ENCODE data around the gene CAMTA2.
"Not testable (repeated sequence)": the region's sequence is repeated elsewhere in the genome, so short reads cannot be mapped to it uniquely, and the experiment has no call there.

The CAMTA2 gene, protein sequence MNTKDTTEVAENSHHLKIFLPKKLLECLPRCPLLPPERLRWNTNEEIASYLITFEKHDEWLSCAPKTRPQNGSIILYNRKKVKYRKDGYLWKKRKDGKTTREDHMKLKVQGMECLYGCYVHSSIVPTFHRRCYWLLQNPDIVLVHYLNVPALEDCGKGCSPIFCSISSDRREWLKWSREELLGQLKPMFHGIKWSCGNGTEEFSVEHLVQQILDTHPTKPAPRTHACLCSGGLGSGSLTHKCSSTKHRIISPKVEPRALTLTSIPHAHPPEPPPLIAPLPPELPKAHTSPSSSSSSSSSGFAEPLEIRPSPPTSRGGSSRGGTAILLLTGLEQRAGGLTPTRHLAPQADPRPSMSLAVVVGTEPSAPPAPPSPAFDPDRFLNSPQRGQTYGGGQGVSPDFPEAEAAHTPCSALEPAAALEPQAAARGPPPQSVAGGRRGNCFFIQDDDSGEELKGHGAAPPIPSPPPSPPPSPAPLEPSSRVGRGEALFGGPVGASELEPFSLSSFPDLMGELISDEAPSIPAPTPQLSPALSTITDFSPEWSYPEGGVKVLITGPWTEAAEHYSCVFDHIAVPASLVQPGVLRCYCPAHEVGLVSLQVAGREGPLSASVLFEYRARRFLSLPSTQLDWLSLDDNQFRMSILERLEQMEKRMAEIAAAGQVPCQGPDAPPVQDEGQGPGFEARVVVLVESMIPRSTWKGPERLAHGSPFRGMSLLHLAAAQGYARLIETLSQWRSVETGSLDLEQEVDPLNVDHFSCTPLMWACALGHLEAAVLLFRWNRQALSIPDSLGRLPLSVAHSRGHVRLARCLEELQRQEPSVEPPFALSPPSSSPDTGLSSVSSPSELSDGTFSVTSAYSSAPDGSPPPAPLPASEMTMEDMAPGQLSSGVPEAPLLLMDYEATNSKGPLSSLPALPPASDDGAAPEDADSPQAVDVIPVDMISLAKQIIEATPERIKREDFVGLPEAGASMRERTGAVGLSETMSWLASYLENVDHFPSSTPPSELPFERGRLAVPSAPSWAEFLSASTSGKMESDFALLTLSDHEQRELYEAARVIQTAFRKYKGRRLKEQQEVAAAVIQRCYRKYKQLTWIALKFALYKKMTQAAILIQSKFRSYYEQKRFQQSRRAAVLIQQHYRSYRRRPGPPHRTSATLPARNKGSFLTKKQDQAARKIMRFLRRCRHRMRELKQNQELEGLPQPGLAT

GRCh38 chr17:4986951-4987766 is at the start of gene CAMTA2:
CAMTA2 (minus strand) TSS chr17:4987675; CDS start chr17:4986222, 1,453 bp downstream.
- H3K36me3 Mint-ChIP-seq (ENCODE audit: low read depth), result peaks cover 66% of the 10 kb centered on the region
- H3K9me3 Mint-ChIP-seq, result no peaks in the 10 kb centered on the region
- peak within 1 kb of the TSS; percentile 91 for H3K4me3 Mint-ChIP-seq
- no peaks in the 10 kb centered on the region for H3K27me3 Mint-ChIP-seq
- intact Hi-C loops (cut with micrococcal nuclease), result loop anchor here (2.0 to 5.0 kb wide), 3 partner anchors 20 to 45 kb away; partner anchors contain the start of genes PFN1 and SPAG7
- peaks cover 62% of the 10 kb centered on the region for H3K4me1 Mint-ChIP-seq (ENCODE audit: low read depth)
- peak within 1 kb of the TSS; percentile 93 for H3K27ac Mint-ChIP-seq

- Mint-ChIP-seq H3K27ac (peak within 1 kb of the TSS; percentile 38), H3K4me3 (no peak within 1 kb of the TSS), H3K36me3 (ENCODE audit: low read depth) (no peaks in the 10 kb centered on the region), H3K9me3 (no peaks in the 10 kb centered on the region), H3K4me1 (ENCODE audit: low read depth) (peaks cover 37% of the 10 kb centered on the region), H3K27me3 (peaks cover 45% of the 10 kb centered on the region)
- intact Hi-C loops (cut with micrococcal nuclease), result no loop called here
Observed at GRCh38 chr17:5035315-5035714, 47.8 kb upstream of the CAMTA2 start, which contains the start of gene SLC52A1. SLC52A1 (minus strand) TSS chr17:5035426; CDS start chr17:5034606, 820 bp downstream.

DNA sequence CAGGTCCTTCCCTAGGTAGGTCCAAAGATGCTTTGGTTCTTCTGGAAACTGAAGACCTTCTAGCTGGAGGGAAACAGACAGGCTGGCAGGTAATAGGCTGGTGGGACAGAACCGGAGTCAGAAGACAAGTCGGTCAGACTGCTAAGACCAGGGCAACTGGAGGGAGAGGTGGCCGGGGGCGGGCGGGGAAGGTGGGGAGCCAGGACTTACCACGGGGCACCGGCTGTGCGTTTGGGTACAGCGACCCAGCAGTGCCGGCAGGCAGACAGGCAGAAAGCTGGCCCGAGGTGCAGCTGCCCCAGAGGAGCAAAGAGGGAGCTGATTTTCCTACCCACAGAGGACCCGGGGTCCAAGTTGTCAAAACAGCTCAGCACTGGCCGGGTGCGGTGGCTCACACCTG is 47.2 kb upstream of the CAMTA2 start:
- peaks cover 44% of the 10 kb centered on the region for H3K4me1 Mint-ChIP-seq (ENCODE audit: low read depth)
- no peak overlapping the region for H3K4me3 Mint-ChIP-seq
- no peaks in the 10 kb centered on the region for H3K9me3 Mint-ChIP-seq
- no peaks in the 10 kb centered on the region for H3K36me3 Mint-ChIP-seq (ENCODE audit: low read depth)
- H3K27ac Mint-ChIP-seq, result no peak overlapping the region
- intact Hi-C loops (cut with micrococcal nuclease), result loop anchor here (5.0 kb wide), 1 partner anchor 47 kb away; the partner anchor contains the start of gene CAMTA2
- H3K27me3 Mint-ChIP-seq, result peaks cover 41% of the 10 kb centered on the region

DNA sequence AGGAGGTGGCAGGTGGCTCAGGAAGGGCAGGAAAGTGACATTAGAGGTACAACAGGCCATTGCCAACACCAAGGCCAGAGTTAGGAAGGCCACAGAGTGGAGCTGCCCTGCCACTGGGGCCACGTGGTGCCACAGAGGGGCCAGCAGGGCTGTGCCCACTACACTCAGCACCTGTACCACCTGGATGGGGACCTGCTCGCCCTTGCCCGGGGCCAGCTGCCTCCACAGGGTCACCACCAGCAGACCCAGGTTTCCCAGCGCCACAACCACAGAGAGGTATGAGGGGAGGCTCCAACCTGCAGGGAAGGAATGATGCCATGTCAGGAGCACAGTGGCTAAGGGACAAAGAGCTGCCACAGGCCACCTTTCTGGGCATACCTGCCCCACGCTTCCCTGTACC is 46.6 kb upstream of the CAMTA2 start:
- Mint-ChIP-seq H3K9me3 (no peaks in the 10 kb centered on the region), H3K27ac (peak overlapping the region; percentile 38), H3K36me3 (ENCODE audit: low read depth) (no peaks in the 10 kb centered on the region), H3K4me3 (no peak overlapping the region), H3K27me3 (peaks cover 39% of the 10 kb centered on the region), H3K4me1 (ENCODE audit: low read depth) (peaks cover 47% of the 10 kb centered on the region)
- intact Hi-C loops (cut with micrococcal nuclease), result loop anchor here (5.0 kb wide), 1 partner anchor 47 kb away; the partner anchor contains the start of gene CAMTA2

DNA sequence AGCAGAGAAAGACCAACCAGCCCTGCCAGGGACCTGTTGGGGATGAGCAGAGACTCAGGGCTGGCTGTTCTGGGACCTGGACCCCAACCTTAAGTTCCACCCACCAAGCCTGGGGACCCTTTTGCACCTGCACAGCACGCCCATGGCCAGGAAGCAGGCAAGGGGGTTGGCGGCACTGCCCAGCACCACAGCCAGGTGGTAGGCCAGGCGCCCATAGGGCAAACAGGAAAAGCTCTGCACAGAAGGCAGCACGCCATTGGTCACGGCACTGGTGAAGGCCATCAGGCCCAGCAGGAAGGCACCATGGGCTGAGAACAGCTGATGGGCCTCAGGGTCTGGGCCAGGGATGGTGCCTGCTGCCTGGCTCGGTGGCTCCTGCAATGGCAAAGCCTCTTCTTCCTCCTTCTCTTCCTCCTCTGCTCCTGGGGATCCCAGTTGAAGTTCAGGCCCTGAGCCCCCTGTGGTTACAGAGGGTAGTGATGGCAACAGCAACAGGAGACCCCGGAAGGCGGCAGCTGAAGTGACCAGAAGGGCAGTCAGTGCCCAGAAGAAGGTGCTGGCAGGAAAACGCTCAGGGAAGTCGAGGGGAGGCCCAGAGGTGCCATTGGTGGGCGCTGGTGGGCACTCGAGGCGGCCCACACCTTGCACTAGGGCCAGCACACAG is 46.0 kb upstream of the CAMTA2 start:
- peaks cover 39% of the 10 kb centered on the region for H3K27me3 Mint-ChIP-seq
- H3K27ac Mint-ChIP-seq, result peak overlapping the region; percentile 97
- intact Hi-C loops (cut with micrococcal nuclease), result loop anchor here (5.0 kb wide), 1 partner anchor 46 kb away; the partner anchor contains the start of gene CAMTA2
- no peaks in the 10 kb centered on the region for H3K9me3 Mint-ChIP-seq
- H3K36me3 Mint-ChIP-seq (ENCODE audit: low read depth), result no peaks in the 10 kb centered on the region
- no peak overlapping the region for H3K4me3 Mint-ChIP-seq
- H3K4me1 Mint-ChIP-seq (ENCODE audit: low read depth), result peaks cover 47% of the 10 kb centered on the region

GRCh38 chr17:5032865-5033264 is 45.4 kb upstream of the CAMTA2 start:
- Mint-ChIP-seq H3K27ac (peak overlapping the region; percentile 97), H3K27me3 (peaks cover 36% of the 10 kb centered on the region), H3K4me3 (no peak overlapping the region), H3K36me3 (ENCODE audit: low read depth) (no peaks in the 10 kb centered on the region), H3K9me3 (no peaks in the 10 kb centered on the region), H3K4me1 (ENCODE audit: low read depth) (peaks cover 52% of the 10 kb centered on the region)
- intact Hi-C loops (cut with micrococcal nuclease), result loop anchor here (5.0 kb wide), 1 partner anchor 46 kb away; the partner anchor contains the start of gene CAMTA2

DNA sequence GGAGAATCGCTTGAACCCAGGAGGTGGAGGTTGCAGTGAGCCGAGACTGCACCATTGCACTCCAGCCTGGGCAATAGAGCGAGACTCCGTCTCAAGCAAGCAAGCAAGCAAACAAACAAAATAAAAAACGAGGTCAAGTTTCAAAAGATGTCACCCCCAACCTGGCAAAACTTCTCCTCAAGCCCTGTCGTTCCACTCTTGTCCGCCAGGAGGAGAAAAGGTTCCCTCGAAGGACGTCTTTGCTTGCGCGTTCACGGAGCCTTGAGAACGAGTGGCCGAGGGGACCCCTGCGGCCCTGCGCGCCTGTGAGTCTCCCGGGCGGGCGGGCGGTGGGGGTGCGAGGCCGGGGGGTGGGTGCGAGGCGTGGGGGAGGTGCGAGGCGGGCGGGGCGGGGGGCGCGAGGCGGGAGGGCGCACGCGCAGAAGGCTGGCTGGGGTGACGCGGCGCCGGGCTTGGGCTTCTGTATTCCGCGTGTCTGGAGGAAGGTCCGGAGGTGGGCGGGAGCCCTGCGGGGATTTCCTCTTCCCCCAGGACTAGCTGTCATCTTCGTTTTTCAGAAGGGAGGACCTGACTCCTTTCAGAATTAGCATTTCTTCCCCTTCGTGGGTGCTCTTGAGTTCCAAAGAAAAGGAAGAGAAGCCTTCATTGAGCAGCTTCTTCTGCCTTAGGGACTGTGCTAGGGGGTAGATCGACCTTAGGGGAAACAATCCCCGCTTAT is 44.0 kb upstream of the CAMTA2 start:
- intact Hi-C loops (cut with micrococcal nuclease), result loop anchor here (1.0 to 5.0 kb wide), 2 partner anchors 31 to 44 kb away; partner anchors contain the start of gene CAMTA2
- Mint-ChIP-seq H3K36me3 (ENCODE audit: low read depth) (no peaks in the 10 kb centered on the region), H3K27me3 (peaks cover 23% of the 10 kb centered on the region), H3K27ac (peak overlapping the region; percentile 97), H3K4me1 (ENCODE audit: low read depth) (peaks cover 54% of the 10 kb centered on the region), H3K9me3 (no peaks in the 10 kb centered on the region), H3K4me3 (peak overlapping the region; percentile 72)

DNA sequence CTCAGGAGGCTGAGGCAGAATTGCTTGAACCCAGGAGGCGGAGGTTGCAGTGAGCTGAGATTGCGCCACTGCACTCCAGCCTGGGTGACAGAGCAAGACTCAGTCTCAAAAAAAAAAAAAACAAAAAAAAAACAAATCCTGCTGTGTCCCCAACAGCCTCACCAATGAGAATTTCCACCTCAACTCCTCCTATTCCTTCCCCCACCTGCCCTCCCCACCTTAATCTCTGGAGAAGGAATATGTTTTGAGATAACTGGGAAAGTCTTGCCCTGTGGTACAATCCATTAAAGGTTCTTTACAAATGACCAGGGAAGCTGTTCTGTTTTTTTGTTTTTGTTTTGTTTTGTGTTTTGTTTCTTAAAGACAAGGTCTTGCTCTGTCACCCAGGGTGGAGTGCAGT is 42.7 kb upstream of the CAMTA2 start:
- intact Hi-C loops (cut with micrococcal nuclease), result loop anchor here (5.0 kb wide), 1 partner anchor 43 kb away; the partner anchor contains the start of gene CAMTA2
- not testable (repeated sequence) for H3K4me3 Mint-ChIP-seq; H3K36me3 Mint-ChIP-seq (ENCODE audit: low read depth); H3K9me3 Mint-ChIP-seq
- H3K4me1 Mint-ChIP-seq (ENCODE audit: low read depth), result peaks cover 54% of the 10 kb centered on the region
- peaks cover 16% of the 10 kb centered on the region for H3K27me3 Mint-ChIP-seq
- peak overlapping the region; percentile 97 for H3K27ac Mint-ChIP-seq

- H3K27me3 Mint-ChIP-seq, result peaks cover 3% of the 10 kb centered on the region
- H3K27ac Mint-ChIP-seq, result peak overlapping the region; percentile 16
- peaks cover 23% of the 10 kb centered on the region for H3K36me3 Mint-ChIP-seq (ENCODE audit: low read depth)
- intact Hi-C loops (cut with micrococcal nuclease), result no loop called here
- no peak overlapping the region for H3K4me3 Mint-ChIP-seq
- H3K4me1 Mint-ChIP-seq (ENCODE audit: low read depth), result peaks cover 55% of the 10 kb centered on the region
- H3K9me3 Mint-ChIP-seq, result no peaks in the 10 kb centered on the region
Observed at GRCh38 chr17:5027916-5028315, 40.4 kb upstream of the CAMTA2 start.

DNA sequence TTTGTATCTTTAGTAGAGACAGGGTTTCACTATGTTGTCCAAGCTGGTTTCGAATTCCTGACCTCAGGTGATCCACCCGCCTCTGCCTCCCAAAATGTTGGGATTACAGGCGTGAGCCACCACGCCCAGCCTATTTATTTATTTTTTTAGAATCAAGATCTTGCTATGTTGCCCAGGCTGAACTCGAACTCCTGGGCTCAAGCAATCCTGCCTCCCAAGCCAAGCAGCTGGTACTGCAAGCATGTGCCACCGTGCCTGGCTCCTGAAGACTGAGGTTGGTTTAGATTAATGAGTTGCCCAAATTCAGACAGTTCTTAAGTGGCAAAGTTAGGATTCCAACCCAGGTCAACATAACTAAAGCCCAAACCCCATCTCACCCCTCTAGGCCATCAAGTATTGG is 39.8 kb upstream of the CAMTA2 start:
- Mint-ChIP-seq H3K27ac (no peak overlapping the region), H3K9me3 (no peaks in the 10 kb centered on the region), H3K27me3 (peaks cover 3% of the 10 kb centered on the region), H3K4me3 (no peak overlapping the region), H3K4me1 (ENCODE audit: low read depth) (peaks cover 49% of the 10 kb centered on the region), H3K36me3 (ENCODE audit: low read depth) (peaks cover 29% of the 10 kb centered on the region)
- intact Hi-C loops (cut with micrococcal nuclease), result no loop called here

DNA sequence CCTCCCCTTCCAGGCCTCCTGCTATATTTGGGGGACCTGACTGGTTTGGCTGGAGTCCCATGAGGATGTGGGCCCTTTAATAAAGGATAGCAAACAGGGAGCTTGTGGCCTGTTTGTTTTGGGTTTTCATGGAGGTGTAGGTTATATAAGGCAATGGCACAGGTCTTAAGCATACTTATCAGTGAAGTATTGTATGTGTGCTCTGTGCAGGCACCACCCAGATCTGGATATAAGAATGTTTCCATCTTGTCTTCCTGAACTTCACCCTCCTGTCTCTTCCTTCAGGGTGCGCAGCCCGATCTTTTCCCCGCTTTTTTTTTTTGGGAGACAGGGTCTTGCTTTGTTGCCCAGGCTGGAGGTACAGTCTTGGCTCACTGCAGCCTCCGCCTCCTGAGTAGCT is 37.1 kb upstream of the CAMTA2 start:
- peaks cover 56% of the 10 kb centered on the region for H3K36me3 Mint-ChIP-seq (ENCODE audit: low read depth)
- peak overlapping the region; percentile 55 for H3K27ac Mint-ChIP-seq
- intact Hi-C loops (cut with micrococcal nuclease), result no loop called here
- H3K27me3 Mint-ChIP-seq, result peaks cover 3% of the 10 kb centered on the region
- H3K4me3 Mint-ChIP-seq, result no peak overlapping the region
- peaks cover 34% of the 10 kb centered on the region for H3K4me1 Mint-ChIP-seq (ENCODE audit: low read depth)
- H3K9me3 Mint-ChIP-seq, result no peaks in the 10 kb centered on the region

All from dendritic cell treated with granulocyte-macrophage colony-stimulating factor and Interleukin-4, amounts not matched to agents 40 ng/mL and 50 ng/mL, for 4 days (primary cell).